Neutrophil (primary cell): ENCODE data around the gene TRIM17.

ENCODE experiments used
- H3K27ac ChIP-seq: fragments of 200-600 bp; sonication (generic); 2 replicates; pipeline ENCODE4 v1.5.1; 2016; ENCODE audit warnings: mild to moderate bottlenecking, moderate library complexity
- H3K27me3 ChIP-seq: fragments of 200-600 bp; sonication (generic); 2 replicates; pipeline ENCODE4 v1.6.0; 2016; ENCODE audit warnings: mild to moderate bottlenecking
- H3K36me3 ChIP-seq: fragments of 200-600 bp; sonication (generic); 2 replicates; pipeline ENCODE4 v1.5.1; 2017
- H3K4me1 ChIP-seq, 2 experiments: fragments of 200-600 bp in 1 of 2; sonication (generic) in 1 of 2; 1 replicate in 1 of 2; 2 replicates in 1 of 2; pipeline versions ENCODE4 v1.5.1 to v1.6.1; 2013 to 2016; ENCODE audit warnings: low read depth in 1 of 2, low read length in 1 of 2, mild to moderate bottlenecking in 1 of 2, moderate library complexity in 1 of 2; ENCODE audit not compliant: control insufficient read depth in 1 of 2, insufficient read depth in 1 of 2
- H3K4me3 ChIP-seq, 2 experiments: fragments of 200-600 bp in 1 of 2; sonication (generic) in 1 of 2; 1 replicate in 1 of 2; 2 replicates in 1 of 2; pipeline ENCODE4 v1.5.1; 2013 to 2016; ENCODE audit warnings: low read depth in 1 of 2, low read length in 1 of 2, mild to moderate bottlenecking in 1 of 2, moderate library complexity in 1 of 2
- H3K9me3 ChIP-seq: fragments of 200-600 bp; sonication (generic); 2 replicates; pipeline ENCODE4 v1.5.1; 2016
- CTCF ChIP-seq: fragments of 200-600 bp; sonication (generic); IDR thresholded peaks from 2 replicates; pipeline ENCODE4 v1.5.1; 2016; ENCODE audit warnings: antibody characterized with exemption

The TRIM17 gene

GRCh38 chr1:228445843-228446650, 29.4 kb upstream of the TRIM17 start:
- no peaks in the 10 kb centered on the region for H3K9me3 ChIP-seq
- no peaks in the 10 kb centered on the region for H3K36me3 ChIP-seq
- peaks cover 88% of the 10 kb centered on the region for H3K27me3 ChIP-seq
- no peaks in the 10 kb centered on the region for H3K4me1 ChIP-seq
- TF ChIP-seq CTCF: no peak
- H3K4me3 ChIP-seq: no peak overlapping the region
- no peak overlapping the region for H3K27ac ChIP-seq

- H3K9me3 ChIP-seq: no peaks in the 10 kb centered on the region
- TF ChIP-seq CTCF: no peak
- peaks cover 93% of the 10 kb centered on the region for H3K27me3 ChIP-seq
Measured at GRCh38 chr1:228445490-228445842, 28.8 kb upstream of the TRIM17 start.

GRCh38 chr1:228443395-228443794, 26.7 kb upstream of the TRIM17 start:
- Histone ChIP-seq H3K4me3 (no peak overlapping the region), H3K27me3 (peaks cover 90% of the 10 kb centered on the region), H3K9me3 (no peaks in the 10 kb centered on the region), H3K36me3 (no peaks in the 10 kb centered on the region), H3K27ac (no peak overlapping the region), H3K4me1 (no peaks in the 10 kb centered on the region)
- no peak for TF ChIP-seq CTCF

More at GRCh38 chr1:228445490-228445842, 28.8 kb upstream of the TRIM17 start:
- Histone ChIP-seq H3K4me3 (no peak overlapping the region), H3K27ac (no peak overlapping the region), H3K4me1 (no peaks in the 10 kb centered on the region), H3K36me3 (no peaks in the 10 kb centered on the region)

GRCh38 chr1:228440761-228441500, 24.3 kb upstream of the TRIM17 start:
- TF ChIP-seq CTCF: no peak

GRCh38 chr1:228438266-228438665, 21.6 kb upstream of the TRIM17 start:
- H3K27ac ChIP-seq: no peak overlapping the region
- no peak overlapping the region for H3K4me3 ChIP-seq
- H3K4me1 ChIP-seq: no peaks in the 10 kb centered on the region
- TF ChIP-seq CTCF: no peak
- peaks cover 69% of the 10 kb centered on the region for H3K27me3 ChIP-seq
- H3K9me3 ChIP-seq: no peaks in the 10 kb centered on the region
- no peaks in the 10 kb centered on the region for H3K36me3 ChIP-seq

More at GRCh38 chr1:228440761-228441500, 24.3 kb upstream of the TRIM17 start:
- no peaks in the 10 kb centered on the region for H3K36me3 ChIP-seq
- H3K9me3 ChIP-seq: no peaks in the 10 kb centered on the region
- H3K4me3 ChIP-seq: no peak overlapping the region
- H3K27me3 ChIP-seq: peaks cover 69% of the 10 kb centered on the region
- H3K27ac ChIP-seq: no peak overlapping the region
- H3K4me1 ChIP-seq: no peaks in the 10 kb centered on the region
